Astrocyte of the spinal cord (primary cell): ENCODE measurements around the gene TMEM51.

Experiments used
- DNase-seq: peaks from one replicate; pipeline ENCODE4 v3.0.0; 2011; ENCODE audit warnings: low read depth, low spot score
- H3K4me3 ChIP-seq: 2 replicates; pipeline ENCODE4 v1.5.1; 2011; ENCODE audit warnings: low read depth, mild to moderate bottlenecking, low read length, moderate library complexity
- in situ Hi-C: cut with HindIII; loops from 2 replicates; pipeline ENCODE4 v1.10.0; 2017; ENCODE audit warnings: low sequenced_read_pairs
- TF ChIP-seq, protein P1 (sequence below): IDR thresholded peaks from 2 replicates; pipeline ENCODE4 v1.5.1; 2012; ENCODE audit warnings: low read depth, mild to moderate bottlenecking, low read length, inconsistent platforms

TMEM51 gene

DNA sequence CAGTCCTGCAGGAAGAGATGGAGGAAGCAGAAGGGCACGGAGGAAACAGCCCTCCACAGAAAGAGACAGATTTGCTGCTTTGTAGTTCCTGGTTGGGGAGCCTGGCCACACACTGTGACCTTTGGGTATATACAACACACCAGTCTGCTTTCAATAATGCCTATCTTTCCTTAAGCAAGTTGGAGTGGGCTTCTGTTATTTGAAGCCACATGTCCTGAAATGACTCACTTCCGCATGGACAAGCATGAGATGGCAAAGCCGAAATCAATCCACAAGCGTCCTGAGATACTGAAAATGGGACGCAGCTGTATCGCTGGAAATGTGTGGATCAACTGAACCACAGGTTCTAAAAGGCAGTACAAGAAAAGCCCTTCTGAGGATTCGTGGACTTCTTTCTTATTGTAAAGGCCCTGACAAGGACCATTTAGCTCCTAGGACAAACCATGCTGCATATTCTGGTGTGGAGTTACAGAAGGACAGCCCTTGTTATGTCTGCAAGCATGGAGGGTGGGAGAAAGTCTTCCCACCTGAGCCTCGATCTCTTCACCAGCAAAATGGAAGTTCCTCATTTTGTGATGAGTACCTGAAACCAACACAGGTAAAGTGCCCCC lies 70.8 kb downstream of the TMEM51 start:
- in situ Hi-C loops = no loop called here
- DNase-seq = no peak
- H3K4me3 ChIP-seq = no peak overlapping the region
- TF ChIP-seq, protein P1, sequence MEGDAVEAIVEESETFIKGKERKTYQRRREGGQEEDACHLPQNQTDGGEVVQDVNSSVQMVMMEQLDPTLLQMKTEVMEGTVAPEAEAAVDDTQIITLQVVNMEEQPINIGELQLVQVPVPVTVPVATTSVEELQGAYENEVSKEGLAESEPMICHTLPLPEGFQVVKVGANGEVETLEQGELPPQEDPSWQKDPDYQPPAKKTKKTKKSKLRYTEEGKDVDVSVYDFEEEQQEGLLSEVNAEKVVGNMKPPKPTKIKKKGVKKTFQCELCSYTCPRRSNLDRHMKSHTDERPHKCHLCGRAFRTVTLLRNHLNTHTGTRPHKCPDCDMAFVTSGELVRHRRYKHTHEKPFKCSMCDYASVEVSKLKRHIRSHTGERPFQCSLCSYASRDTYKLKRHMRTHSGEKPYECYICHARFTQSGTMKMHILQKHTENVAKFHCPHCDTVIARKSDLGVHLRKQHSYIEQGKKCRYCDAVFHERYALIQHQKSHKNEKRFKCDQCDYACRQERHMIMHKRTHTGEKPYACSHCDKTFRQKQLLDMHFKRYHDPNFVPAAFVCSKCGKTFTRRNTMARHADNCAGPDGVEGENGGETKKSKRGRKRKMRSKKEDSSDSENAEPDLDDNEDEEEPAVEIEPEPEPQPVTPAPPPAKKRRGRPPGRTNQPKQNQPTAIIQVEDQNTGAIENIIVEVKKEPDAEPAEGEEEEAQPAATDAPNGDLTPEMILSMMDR = no peak

DNA sequence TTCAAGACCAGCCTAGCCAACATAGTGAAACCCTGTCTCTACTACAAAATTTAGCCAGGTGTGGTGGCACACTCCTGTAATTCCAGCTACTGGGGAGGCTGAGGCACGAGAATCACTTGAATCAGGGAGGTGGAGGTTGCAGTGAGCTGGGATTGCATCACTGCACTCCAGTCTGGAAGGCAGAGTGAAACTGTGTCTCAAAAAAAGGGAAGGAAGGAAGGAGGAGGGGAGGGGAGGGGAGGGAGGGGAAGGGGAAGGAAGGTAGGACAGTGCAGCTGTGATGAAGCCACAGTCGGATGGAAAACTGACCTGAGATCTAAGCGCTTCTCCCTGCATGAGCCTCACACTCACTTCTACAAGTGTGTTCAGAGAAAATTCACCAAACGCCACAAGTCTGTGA lies 71.4 kb downstream of the TMEM51 start:
- no peak for DNase-seq
- H3K4me3 ChIP-seq = no peak overlapping the region
- TF ChIP-seq, protein P1 = no peak
- in situ Hi-C loops = no loop called here

DNA sequence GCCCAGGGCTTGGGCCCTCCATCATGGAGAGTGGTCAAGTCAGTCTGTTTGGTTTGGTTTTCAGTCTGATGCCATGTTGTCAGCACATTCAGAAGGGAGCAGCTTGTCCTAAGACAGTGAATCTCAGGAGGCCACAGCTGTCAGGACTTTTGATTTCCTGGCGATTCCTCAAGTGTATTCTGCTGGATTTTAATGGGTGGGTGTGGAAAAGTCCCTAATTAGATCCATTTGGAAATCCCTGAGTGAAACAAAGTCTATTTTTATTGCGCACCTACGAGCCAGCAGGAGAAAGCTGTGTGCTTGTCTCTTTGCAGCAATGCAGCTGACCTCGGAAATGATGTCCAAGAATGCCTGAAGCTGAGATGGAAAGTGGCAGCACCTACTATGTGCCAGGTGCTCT lies 71.9 kb downstream of the TMEM51 start:
- in situ Hi-C loops = no loop called here
- TF ChIP-seq, protein P1 = no peak
- DNase-seq = no peak
- H3K4me3 ChIP-seq = no peak overlapping the region

DNA sequence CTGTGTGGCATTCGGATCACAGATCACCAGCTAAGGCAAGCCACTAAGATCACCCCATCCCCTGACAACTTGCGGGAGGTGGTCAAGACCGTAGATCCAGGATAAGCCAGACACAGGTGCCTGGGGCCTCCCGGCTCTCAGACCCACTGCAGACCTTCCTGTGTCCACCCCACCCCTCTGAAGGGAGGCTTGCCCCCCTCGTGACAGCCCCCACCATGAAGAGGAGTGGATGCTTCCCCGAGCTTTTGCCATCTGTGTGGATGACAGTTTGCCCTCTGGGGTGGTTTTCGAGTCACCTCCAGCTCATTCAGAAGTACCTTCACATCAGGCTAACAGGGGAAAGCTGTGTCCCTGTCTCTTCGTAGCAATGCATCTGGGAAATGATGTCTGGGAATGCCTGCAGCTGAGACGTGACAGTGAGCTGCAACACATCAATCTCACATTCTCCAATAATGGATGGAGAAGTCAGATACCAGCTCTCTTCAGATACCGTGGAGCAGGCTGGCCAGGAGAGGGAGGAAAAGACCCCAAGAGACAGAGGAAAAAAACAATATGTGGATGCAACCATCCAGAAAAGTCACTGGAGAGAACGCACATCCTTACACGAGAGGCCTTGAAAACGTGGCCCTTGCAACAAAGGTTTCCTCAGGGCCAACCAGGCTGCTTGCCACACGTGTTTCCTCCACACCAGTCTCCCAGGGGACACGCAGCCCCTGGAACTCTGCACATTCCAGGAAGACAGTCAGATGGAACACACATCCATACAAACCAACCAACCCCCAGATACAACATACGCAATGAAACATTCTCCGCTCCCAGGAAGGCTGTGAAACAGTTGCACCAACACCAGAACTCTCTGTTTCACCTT lies 73.1 kb downstream of the TMEM51 start:
- DNase-seq = no peak
- TF ChIP-seq, protein P1 = no peak
- no peak overlapping the region for H3K4me3 ChIP-seq
- in situ Hi-C loops = no loop called here

DNA sequence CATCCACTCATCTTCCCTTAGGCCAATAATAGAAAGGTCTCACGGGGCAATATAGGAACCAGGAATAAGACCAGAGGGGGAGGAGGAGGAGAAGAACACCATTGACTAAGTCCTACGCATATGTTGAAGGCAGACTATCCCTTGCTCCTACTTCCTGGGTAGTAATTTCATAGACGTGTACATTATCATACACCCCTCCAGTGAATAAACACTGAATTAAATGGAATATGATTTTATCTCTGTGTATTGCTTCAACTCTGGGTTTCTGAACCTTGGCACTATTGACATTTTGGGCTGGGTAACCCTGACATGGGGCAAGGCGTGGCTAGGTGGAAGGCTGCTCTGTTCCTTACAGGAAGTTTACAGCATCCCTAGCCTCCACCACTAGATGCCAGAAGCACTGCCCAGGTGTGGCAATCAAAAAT lies 76.2 kb downstream of the TMEM51 start:
- no peak overlapping the region for H3K4me3 ChIP-seq
- in situ Hi-C loops = no loop called here
- TF ChIP-seq, protein P1 = no peak
- DNase-seq = no peak

DNA sequence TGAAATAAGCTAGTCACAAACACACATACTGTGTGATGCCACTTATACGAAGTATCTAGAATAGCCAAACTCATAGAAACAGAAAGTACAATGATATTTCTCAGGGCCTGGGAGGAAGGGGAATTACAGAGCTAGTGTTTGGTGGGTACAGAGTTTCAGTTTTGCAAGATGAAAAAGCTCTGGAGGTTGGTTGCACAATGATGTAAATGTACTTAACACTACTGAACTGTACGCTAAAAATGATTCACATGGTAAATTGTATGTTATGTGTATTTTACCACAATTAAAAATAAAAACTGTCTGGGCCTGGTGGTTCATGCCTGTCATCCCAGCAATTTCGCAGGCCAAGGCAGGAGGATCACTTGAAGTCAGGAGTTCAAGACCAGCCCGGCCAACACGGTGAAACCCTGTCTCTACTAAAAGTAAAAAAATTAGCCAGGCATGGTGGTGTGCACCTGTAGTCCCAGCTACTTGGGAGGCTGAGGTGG lies 78.2 kb downstream of the TMEM51 start:
- no peak overlapping the region for H3K4me3 ChIP-seq
- in situ Hi-C loops = no loop called here
- no peak for DNase-seq
- TF ChIP-seq, protein P1 = no peak
